ENCODE measurements around the gene BORCS5.
"Not testable (repeated sequence)": the region's sequence is repeated elsewhere in the genome, so short reads cannot be mapped to it uniquely, and the experiment has no call there.

The BORCS5 gene

DNA sequence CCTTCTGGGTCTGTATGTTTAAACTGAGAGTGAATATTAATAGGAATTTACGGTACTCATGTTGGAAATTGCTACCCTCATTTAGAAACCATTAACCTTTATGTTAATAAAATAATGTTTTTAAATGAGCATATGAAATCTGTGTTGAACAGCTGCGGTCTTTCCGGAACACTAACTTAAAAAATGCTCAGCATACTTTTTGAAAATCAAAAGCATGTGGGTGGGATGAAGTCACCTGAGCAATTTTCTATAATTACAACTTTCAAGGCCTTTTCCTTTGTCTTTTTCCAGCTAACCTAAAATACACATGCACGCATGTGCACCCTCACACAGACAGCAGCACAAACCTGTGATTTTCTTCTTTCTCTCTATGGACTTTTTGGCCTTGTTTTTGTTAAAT, 39.8 kb downstream of the BORCS5 start:
- DNase-seq: no peak

DNA sequence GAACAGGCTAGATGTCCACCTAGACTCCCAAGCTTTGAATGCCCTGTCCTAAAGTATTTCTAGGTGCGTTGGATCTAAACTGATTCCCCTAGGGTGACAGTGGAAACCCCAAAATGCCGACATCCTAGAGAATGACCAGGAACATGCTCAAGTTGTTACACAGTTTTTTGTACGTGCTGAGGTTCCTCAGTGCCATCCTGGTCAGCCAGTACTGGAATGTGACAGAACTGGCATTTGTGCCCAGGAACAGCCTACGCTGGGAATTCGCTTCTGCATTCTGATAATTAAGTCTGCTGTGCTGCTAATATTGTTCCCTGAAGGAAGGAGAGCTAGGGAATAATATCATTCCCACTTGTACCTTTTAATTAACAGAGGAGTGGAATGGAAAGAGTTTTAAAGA, 40.3 kb downstream of the BORCS5 start:
- no peak for DNase-seq

DNA sequence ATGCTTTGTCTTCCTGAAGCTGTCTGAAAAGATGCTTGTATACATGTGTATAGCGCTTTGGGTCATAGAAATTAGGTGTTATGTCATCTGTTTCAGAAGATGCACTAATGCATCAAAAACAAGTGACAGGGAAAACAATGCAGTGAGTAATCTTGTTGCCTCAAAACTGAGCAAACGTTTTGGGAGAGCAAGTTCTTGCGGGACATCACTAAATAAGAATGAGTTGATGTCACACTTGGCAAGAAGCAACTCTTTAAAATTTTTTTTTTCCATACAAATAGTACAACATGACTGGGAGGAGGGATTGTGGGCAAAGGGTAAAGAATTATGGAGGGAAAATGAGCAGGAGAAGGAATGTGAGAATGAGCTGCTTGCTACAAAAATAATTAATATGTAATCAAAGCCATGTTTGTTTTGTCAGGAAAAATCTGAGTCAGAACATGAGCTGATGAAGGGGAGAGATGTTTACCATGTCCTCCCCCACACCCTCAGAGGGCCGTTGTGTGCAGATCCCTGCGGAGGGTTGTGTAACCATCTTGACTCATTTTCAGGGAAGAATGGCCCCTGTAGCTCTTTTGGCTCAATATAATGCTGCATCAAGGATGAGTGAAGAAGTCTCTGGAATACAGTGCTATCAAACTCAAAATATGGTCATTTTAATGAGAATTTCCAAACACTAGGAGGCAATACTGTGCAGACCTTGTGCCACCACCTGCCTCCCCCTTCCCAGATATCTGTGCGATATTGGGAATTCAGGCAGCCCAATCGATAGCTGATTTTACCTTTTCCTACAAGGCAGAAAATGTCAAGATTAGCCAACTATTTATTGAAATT, 41.4 kb downstream of the BORCS5 start:
- no peak for DNase-seq

DNA sequence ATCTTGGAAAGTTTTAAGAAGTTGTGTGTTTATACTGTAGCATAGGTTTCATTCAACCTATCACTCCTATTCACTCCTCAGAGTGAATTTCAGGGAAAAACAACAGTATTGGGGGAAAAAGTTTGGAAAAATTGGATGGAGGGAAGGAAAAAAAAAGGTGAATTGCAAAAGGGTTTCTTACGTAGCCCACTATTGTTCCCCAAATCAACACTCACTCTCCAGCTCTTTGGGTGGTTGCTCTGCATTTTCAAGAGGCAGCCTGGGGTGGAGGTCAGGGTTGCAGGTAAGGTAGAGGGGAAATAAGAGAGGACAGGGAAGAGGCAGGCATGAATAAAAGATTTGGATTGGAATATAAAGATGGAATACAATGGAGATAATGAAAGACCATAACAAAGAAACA, 42.3 kb downstream of the BORCS5 start:
- DNase-seq: no peak

DNA sequence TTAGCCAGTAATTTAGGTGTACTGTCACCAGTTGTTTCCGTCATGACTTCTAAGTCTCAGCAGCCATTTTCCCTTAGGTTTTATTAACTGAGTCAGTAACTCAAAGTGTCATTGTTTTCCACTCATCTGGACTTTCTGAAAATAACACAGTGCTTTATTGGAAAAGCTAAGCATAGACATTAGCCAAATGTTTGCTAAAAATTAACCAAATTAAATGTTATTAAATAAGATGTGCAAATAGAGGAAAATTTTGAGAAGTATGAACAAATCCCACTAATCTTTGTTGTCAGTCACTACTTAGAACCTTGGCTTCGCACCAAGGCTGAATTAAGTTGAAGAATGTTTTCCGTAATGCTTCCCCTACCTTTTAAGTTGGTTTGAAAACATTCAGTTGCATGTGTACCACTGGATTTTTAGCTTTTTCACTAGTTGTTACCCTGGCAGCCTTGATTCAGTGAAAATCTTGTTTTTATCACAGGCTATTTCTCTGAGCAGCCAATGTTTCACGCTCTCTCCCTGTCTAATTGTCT, 43.0 kb downstream of the BORCS5 start:
- DNase-seq: no peak

DNA sequence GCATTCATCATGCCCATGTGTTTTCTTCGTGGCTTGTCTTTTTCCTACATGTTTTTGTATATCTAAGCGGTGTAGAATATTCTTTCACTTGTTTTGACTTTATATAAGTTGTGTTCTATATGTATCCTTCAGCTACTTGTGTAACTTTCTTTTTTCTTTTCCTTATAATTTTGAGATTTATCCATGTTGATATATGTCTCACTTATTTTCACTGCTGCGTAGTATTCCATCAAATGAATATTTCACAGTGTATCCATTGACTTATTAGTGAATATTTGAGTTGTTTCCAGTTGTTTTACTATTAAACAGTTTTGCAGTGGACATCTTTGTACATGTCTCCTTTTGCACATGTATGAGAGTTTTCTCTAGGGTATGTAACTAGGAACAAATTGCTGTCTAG, 43.9 kb downstream of the BORCS5 start:
- no peak for DNase-seq

DNA sequence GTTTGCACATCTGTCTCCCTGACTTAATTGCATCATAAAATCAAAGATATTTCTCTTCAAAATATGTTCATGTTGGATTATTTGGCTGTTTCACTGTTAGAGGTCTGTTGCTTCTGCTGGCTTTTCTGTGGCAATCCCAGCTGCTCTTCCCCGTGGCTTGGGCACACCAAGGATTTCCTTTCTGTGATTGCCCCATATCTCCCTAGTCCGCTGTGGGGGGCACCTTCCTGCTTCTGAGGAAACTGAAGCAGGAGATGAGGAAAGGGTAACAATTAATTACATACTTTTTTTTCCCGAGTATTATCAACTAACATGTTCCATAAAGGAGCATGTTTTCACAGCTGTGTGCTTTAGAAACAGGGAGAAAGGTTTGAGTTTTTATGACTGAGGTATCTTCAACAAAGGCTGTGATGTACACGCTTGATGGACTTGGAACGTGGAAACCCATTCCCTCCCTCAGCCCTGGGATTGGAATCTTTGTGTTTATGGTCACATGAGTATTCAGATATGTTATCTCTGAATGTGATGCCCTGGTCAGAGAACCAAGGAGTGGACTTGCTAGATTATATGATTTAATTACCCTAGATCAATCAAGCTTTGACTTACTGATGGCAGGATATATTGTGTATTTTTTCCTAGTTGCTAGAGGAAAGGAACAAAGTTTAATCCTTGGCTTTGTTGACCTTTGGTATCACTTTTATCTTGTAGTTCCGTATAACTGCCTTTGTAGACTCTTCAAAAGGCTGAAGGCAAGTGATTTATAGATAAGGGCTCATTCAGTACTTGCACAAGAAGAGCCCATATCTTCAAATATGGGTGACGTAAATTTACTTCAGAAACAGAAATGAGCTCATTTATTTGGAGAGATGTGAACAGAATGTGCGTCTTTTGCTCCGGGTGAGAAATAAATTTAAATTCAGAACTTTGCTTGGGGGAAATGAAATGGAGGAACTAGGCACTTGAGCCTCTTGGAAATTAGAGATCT, 46.7 kb downstream of the BORCS5 start:
- DNase-seq: no peak

DNA sequence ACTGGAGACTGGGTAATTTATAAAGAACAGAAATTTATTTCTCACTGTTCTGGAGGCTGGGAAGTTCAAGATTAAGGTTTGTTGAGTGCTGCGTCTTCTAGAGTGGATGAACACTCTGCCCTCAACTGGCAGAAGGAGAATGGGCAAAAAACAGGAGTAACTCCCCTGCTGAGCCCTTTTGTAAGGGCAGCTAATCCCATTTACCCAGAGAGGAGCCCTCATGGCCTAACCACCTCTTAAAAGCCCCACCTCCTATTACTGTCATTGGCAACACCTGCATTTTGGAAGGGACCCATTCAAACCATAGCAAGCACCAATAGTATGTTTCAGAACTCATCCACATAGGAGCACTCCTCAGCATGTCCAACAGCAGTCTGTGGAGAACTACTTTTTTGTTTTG, 47.4 kb downstream of the BORCS5 start:
- no peak for DNase-seq

DNA sequence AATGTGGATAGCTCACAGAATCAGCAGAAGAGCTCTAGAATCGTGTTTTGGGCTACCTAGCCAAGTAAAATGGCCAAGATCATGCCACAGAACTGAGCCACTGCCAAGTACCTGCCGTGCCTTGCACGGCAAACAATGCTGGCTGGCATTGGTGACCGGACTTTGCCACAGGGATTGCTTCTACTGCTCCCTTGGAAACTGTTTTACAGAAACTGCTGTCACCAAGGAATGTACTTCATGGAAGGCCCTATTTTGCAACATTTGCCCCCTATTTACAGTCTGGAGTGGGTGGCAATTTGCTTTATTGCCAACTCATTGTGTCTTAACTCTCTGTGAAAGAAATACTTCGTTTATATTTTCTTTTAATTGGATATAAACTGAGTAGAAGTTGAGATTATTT, 49.0 kb downstream of the BORCS5 start:
- peak; percentile 46 for DNase-seq

DNA sequence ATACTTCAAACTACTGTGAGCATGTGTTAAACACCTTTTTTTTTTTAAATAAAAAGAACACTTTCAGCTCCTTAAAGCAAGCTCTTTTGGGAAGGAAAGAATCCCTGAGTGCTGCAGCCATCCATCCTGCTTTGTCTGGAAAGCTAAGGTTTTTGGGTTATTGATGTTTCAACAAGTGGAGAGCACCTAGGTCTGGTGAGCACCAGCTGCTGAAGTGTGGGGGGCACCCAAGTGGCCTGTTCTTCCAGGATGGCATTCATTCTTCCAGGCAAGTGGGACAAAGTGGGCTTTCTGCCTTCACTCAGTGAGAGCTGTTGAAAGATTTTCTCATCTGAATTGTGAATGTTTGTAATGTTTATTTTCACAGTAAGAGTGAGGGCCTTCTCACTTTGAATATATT, 49.9 kb downstream of the BORCS5 start:
- no peak for DNase-seq

DNA sequence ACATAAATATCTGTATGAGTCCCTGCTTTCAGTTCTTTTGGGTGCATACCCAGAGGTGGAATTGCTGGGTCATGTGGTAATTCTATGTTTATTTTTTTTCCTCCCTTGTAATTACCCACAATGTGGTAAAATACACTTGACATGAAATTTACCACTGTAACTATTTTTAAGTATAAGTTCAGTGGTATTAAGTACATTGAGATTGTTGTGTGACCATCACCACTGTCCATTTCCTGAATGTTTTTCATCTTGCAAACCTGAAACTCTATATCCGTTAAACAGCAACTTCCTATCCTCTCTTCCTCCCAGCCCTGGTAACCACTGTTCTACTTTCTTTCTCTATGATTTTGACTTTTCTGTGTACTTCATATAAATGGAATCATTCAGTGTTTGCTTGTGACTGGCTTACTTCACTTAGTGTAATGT, 51.4 kb downstream of the BORCS5 start:
- no peak for DNase-seq

DNA sequence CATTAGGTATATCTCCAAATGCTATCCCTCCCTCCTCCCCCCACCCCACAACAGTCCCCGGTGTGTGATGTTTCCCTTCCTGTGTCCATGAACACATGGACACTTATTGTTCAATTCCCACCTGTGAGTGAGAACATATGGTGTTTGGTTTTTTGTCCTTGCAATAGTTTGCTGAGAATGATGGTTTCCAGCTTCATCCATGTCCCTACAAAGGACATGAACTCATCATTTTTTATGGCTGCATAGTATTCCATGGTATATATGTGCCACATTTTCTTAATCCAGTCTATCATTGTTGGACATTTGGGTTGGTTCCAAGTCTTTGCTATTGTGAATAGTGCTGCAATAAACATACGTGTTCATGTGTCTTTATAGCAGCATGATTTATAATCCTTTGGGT, 52.5 kb downstream of the BORCS5 start:
- DNase-seq: not testable (repeated sequence)

DNA sequence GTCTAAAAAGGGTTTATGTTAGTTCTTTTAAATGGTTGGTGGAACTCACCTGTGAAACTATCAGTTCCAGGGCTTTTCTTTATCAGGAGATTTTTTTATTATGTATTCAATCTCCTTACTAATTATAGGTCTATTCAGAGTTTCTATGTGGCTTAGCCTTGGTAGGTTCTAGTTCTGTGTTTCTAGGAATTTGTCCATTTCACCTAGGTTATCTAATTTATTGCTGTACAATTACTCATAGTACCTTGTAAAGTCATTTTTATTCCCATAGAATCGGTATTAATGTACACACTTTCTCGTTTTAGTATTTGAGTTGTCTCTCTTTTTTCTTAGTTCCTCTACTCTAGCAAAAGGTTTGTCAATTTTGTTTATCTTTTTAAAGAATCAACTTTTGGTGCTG, 59.0 kb downstream of the BORCS5 start:
- no peak for DNase-seq

DNA sequence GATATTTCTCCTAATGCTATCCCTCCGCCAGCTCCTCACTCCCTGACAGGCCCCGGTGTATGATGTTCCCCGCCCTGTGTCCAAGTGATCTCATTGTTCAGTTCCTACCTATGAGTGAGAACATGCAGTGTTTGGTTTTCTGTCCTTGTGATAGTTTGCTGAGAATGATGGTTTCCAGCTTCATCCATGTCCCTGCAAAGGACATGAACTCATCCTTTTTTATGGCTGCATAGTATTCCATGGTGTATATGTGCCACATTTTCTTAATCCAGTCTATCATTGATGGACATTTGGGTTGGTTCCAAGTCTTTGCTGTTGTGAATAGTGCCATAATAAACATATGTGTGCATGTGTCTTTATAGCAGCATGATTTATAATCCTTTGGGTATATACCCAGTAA, 62.3 kb downstream of the BORCS5 start:
- not testable (repeated sequence) for DNase-seq

DNA sequence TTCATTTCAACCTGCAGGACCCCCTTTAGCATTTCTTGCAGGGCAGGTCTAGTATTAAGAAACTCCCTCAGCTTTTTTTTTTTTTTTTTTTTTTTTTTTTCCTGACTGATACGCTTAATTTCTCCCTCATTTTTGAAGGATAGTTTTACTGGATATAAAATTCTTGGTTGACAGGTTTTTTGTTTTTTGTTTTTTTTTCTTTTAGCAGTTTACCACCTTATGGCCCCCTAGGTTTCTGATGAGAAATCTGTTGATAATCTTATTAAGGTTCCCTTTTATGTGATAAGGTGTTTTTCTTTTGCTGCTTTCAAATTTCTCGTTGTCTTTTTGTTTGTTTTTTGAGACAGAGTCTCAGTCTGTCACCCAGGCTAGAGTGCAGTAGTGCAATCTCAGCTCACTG, 66.5 kb downstream of the BORCS5 start:
- DNase-seq: no peak

DNA sequence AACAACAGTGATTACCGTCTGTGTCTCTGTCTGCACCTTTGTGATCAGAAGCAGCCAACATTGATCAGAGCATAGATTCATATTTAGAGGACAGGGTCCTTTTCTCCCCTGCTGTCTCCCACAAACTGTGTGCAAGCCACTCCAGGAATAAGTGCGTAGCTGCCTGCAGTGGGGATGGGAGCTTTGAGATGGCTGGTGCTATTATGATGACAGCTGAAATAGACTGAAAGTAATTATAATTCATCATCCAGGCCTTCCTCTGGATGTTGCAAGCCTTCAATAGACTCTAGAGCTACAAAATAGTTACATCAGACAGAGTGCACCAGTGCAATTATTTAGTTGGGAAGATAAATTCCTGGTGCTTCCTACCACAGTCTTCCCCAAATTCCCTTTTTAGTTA, 68.1 kb downstream of the BORCS5 start:
- DNase-seq: no peak

DNA sequence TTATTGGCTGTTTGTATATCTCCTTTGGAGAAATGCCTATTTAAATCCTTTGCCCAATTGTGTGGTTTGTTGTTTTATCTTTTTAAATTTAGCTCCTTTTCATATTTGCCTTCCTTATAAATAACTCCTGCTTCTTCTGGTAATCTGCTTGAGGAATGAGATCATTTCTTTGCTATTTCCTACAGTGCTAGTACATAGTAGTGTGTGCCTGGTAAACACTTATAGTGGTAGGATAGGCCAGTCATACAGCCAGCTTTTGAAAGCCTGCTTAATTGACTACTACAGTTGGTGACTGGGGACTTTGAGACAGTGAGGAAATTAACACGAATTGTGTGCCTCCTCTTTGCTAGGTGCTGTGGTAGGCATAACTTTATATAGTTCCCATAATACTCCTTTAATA, 68.7 kb downstream of the BORCS5 start:
- DNase-seq: no peak

DNA sequence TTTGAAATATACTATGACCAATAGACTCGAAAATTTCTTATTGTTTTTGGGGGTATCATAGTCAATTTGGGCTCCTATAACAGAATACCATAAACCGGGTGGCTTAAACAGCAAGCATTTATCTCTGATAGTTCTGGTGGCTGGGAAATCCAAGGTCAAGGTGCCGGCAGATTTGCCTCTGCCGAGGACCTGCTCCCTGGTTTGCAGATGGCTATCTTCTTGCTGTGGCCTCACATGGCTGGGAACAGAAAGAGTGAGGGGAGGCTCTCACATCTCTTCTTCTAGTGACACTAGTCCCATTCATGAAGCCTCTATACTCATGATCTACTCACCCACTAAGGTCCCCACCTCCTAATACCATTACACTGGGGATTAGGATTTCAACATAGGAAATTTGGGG, 70.7 kb downstream of the BORCS5 start:
- DNase-seq: no peak

DNA sequence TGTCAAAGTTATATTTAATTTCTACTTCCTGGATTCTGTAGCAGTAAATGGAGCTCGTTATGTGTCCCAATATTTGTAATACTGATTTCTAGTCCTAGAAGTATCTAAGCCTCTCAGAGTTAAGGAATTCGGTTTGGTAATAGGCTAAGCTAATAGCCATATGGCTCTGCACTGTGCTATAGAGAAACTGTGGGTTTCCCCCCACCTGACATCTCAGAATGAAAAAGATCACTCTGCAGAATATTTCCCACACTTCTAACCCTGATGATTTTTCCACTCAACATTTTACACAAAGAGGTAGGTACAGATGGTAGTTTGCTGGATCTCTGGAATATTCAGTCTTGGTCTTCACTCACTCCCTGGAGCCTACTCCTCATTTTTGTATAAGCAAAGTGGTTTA, 71.2 kb downstream of the BORCS5 start:
- DNase-seq: no peak

DNA sequence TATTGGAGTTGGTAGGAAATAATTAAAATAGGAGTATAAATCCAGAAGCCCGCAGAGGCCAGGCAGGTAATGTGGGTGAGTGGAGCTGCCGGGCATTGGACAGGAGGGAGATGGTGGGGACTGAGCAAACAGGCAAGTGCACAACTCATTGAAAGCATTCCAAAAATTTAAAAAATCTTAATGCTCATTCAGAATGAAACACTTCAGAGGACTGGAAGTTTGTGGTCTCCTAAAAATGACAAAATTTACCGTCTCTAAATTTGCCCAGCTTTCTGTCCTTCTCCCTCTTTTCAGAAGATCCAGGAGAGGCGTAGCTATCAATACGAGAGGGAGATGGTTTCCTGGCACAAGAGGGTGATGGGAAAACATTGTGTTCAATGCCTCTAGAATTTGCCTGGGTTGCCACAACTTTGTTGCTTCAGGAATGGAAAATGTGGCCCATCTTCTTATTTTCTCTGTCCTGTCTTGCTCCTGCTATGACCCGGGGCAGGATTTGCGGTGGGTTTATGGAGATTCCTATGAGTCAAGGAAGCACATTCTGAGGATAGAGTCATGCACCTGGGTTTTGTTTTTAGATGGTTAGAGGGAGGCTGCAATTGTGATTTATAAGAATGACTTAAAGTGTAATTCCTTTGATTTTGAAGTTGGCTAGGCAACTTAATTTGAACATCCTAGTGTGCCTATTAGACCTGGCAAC, 72.2 kb downstream of the BORCS5 start:
- no peak for DNase-seq

DNA sequence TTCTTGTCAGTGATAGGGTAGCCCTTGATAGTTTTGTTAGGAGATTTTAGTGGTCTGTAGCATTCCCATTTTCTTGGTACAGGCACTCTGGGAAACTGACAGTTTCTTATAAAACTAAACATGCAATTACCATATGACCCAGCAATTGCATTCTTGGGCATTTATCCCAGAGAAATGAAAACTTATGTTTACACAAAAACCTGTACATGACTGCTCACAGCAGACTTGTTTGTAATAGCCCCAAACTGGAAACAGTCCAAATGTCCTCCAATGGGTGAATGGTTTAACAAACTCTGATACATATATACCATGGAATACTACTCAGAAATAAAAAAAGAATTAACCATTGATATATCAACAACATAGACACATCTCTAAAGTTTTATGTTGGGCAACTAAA, 75.5 kb downstream of the BORCS5 start:
- DNase-seq: no peak

DNA sequence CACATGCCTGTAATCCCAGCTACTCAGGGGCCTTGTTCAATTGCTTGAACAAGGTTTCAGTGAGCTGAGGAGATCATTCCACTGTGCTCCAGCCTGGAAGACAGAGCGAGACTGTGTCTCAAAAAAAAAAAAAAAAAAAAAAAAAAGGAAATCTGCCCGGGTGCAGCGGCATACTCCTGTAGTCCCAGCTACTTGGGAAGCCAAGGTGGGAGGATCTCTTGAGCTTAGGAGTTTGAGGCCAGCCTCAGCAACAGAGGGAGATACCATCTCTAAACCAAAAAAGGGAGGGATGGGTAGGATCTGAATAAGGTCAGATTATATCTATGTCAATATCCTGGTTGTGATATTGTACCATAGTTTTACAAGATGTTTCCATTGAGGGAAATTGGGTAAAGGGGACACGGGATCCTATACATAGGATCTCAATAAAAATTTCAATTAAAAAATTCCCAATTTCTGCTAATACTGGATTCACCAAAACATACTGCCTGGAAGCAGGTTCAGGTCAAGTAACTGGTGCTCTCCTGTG, 76.4 kb downstream of the BORCS5 start:
- DNase-seq: no peak

DNA sequence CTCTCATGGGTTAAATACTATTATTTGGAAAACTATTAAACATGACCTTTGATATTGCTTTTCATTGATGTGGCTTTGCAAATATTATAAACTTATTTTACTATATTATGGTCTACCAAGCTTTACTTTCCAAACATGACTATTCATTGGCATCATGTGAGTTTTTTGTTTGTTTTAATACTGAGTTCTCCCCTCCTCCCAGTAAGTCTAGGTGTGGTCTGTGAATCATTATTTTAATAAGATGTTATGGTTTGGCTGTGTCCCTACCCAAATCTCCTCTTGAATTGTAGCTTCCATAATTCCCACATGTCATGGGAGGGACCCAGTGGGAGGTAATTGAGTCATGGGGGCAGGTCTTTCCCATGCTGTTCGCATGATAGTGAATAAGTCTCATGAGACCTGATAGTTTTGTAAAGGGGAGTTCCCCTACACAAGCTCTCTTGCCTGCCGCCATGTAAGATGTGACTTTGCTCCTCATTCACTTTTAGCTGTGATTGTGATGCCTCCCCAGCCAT, 80.0 kb downstream of the BORCS5 start:
- DNase-seq: no peak

Data from DMS79 (cell line).